GM19468 (cell line): ENCODE measurements around the gene ALKBH4.
"Not testable (repeated sequence)": the region's sequence is repeated elsewhere in the genome, so short reads cannot be mapped to it uniquely, and the experiment has no call there.

Experiments used
- ATAC-seq: cut with Tn5 transposase; IDR thresholded peaks from one replicate; pipeline ENCODE4 v1.9.1; 2021; ENCODE audit warnings: mild to moderate bottlenecking, moderate library complexity, moderate number of reproducible peaks; ENCODE audit not compliant: unreplicated experiment; ENCODE audit errors: extremely low read depth

ALKBH4 gene

GRCh38 chr7:102464577-102465280 lies at the start of gene ALKBH4, which contains the start of gene LRWD1:
Gene ALKBH4 (minus strand): TSS chr7:102464863. CDS start chr7:102464836, 27 bp downstream.
Gene LRWD1 (plus strand): TSS chr7:102464984. CDS start chr7:102465081, 97 bp downstream.
- ATAC-seq: peak; percentile 90

- ATAC-seq: not testable (repeated sequence)
Observed at GRCh38 chr7:102512642-102513221, 48.1 kb upstream of the ALKBH4 start.

- peak; percentile 15 for ATAC-seq
Observed at GRCh38 chr7:102511860-102512522, 47.3 kb upstream of the ALKBH4 start.

- not testable (repeated sequence) for ATAC-seq
Observed at GRCh38 chr7:102510575-102510974, 45.9 kb upstream of the ALKBH4 start.

- ATAC-seq: not testable (repeated sequence)
Observed at GRCh38 chr7:102507410-102508088, 42.9 kb upstream of the ALKBH4 start.

GRCh38 chr7:102505298-102506185 lies 40.9 kb upstream of the ALKBH4 start:
- ATAC-seq: not testable (repeated sequence)

GRCh38 chr7:102503141-102503540 lies 38.5 kb upstream of the ALKBH4 start:
- not testable (repeated sequence) for ATAC-seq

- not testable (repeated sequence) for ATAC-seq
Observed at GRCh38 chr7:102498321-102498720, 33.7 kb upstream of the ALKBH4 start.

- not testable (repeated sequence) for ATAC-seq
Observed at GRCh38 chr7:102497308-102497707, 32.6 kb upstream of the ALKBH4 start.

- not testable (repeated sequence) for ATAC-seq
Observed at GRCh38 chr7:102496861-102497260, 32.2 kb upstream of the ALKBH4 start.

- peak; percentile 53 for ATAC-seq
Observed at GRCh38 chr7:102494473-102495149, 29.9 kb upstream of the ALKBH4 start.

- not testable (repeated sequence) for ATAC-seq
Observed at GRCh38 chr7:102494026-102494425, 29.4 kb upstream of the ALKBH4 start.

GRCh38 chr7:102493220-102493935 lies 28.7 kb upstream of the ALKBH4 start:
- not testable (repeated sequence) for ATAC-seq

GRCh38 chr7:102490529-102491075 lies 25.9 kb upstream of the ALKBH4 start:
- ATAC-seq: not testable (repeated sequence)

GRCh38 chr7:102484317-102484716 lies 19.7 kb upstream of the ALKBH4 start:
- not testable (repeated sequence) for ATAC-seq

- not testable (repeated sequence) for ATAC-seq
Observed at GRCh38 chr7:102481962-102482361, 17.3 kb upstream of the ALKBH4 start.

GRCh38 chr7:102479982-102480637 lies 15.4 kb upstream of the ALKBH4 start:
- not testable (repeated sequence) for ATAC-seq
